ENCODE data around the gene SMDT1.

Gene SMDT1

DNA sequence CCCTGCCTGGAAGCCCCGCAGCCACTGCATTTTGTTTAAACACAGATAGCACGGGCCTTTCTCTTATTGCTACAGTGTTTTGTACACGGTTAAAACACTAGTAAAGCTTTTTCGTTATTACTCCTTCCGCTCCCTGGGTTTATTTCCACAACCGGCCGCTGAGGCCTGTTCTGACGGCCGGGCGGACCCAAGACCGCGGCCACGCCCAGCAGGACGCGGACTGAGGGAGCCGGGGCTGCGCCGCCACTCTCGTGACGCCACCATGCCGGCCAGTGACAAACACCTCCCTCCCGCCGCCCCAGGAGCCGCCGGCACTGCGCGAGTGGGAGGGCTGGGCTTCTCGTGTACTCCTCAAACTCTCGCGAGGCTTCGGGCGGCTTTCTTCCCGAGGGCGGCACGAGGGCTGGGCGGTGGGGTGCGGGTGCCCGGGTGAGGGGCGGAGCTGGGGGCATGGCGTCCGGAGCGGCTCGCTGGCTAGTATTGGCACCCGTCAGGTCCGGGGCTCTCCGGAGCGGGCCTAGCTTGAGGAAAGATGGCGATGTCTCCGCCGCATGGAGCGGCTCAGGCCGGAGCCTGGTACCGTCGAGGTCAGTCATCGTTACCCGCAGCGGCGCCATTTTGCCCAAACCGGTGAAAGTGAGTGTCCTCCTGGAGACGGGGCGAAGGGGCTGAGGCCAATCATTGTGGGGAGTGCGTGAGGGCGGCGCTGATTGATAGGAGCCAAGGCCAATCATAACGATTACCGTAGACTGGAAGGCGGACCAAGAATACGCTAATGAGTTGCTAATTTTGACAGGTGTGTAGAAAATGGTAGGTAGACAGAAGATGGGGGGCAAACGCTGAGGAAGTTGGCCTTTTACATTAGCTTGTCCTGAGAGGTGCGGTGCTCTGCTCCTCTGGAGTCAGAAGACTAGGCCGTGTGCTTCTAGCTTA is at the start of gene SMDT1 (continued):
- TF ChIP-seq, protein P1, sequence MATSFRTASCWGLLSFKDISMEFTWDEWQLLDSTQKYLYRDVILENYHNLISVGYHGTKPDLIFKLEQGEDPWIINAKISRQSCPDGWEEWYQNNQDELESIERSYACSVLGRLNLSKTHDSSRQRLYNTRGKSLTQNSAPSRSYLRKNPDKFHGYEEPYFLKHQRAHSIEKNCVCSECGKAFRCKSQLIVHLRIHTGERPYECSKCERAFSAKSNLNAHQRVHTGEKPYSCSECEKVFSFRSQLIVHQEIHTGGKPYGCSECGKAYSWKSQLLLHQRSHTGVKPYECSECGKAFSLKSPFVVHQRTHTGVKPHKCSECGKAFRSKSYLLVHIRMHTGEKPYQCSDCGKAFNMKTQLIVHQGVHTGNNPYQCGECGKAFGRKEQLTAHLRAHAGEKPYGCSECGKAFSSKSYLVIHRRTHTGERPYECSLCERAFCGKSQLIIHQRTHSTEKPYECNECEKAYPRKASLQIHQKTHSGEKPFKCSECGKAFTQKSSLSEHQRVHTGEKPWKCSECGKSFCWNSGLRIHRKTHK (tag by site-specific recombination; IDR thresholded peaks at IDR 0.05) = no peak
- no peak for TF ChIP-seq ZFP3 (tag by site-specific recombination; IDR thresholded peaks at IDR 0.05; ENCODE audit: low read depth)
- no peak for TF ChIP-seq ZNF221 (tag by site-specific recombination; IDR thresholded peaks at IDR 0.05; ENCODE audit: borderline replicate concordance)
- TF ChIP-seq REPIN1 (tag by site-specific recombination; IDR thresholded peaks at IDR 0.05; ENCODE audit: low read depth) = no peak
- TF ChIP-seq, protein P2, sequence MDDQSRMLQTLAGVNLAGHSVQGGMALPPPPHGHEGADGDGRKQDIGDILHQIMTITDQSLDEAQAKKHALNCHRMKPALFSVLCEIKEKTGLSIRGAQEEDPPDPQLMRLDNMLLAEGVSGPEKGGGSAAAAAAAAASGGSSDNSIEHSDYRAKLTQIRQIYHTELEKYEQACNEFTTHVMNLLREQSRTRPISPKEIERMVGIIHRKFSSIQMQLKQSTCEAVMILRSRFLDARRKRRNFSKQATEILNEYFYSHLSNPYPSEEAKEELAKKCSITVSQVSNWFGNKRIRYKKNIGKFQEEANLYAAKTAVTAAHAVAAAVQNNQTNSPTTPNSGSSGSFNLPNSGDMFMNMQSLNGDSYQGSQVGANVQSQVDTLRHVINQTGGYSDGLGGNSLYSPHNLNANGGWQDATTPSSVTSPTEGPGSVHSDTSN (CRISPR knock-in tag; IDR thresholded peaks at IDR 0.05) = peak; percentile 92
- no peak for TF ChIP-seq HOXD13 (CRISPR knock-in tag; IDR thresholded peaks at IDR 0.05; ENCODE audit: borderline replicate concordance)
- peak; percentile 87 for TF ChIP-seq KLF9 (tag by site-specific recombination; IDR thresholded peaks at IDR 0.05; ENCODE audit: low read depth)
- TF ChIP-seq ZNF561 (tag by site-specific recombination; IDR thresholded peaks at IDR 0.05; ENCODE audit: borderline replicate concordance) = no peak
- TF ChIP-seq ZBTB20 (tag by site-specific recombination; IDR thresholded peaks at IDR 0.05) = peak; percentile 93
- TF ChIP-seq SCRT1 (tag by site-specific recombination; IDR thresholded peaks at IDR 0.05; ENCODE audit: borderline replicate concordance) = no peak
- TF ChIP-seq GLI2 (tag by site-specific recombination; IDR thresholded peaks at IDR 0.05; ENCODE audit: borderline replicate concordance, low read depth) = no peak
- TF ChIP-seq, protein P3, sequence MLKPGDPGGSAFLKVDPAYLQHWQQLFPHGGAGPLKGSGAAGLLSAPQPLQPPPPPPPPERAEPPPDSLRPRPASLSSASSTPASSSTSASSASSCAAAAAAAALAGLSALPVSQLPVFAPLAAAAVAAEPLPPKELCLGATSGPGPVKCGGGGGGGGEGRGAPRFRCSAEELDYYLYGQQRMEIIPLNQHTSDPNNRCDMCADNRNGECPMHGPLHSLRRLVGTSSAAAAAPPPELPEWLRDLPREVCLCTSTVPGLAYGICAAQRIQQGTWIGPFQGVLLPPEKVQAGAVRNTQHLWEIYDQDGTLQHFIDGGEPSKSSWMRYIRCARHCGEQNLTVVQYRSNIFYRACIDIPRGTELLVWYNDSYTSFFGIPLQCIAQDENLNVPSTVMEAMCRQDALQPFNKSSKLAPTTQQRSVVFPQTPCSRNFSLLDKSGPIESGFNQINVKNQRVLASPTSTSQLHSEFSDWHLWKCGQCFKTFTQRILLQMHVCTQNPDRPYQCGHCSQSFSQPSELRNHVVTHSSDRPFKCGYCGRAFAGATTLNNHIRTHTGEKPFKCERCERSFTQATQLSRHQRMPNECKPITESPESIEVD (tag by site-specific recombination; IDR thresholded peaks at IDR 0.05) = no peak
- TF ChIP-seq ZNF529 (tag by site-specific recombination; IDR thresholded peaks at IDR 0.05; ENCODE audit: insufficient replicate concordance) = no peak
- TF ChIP-seq, protein P4, sequence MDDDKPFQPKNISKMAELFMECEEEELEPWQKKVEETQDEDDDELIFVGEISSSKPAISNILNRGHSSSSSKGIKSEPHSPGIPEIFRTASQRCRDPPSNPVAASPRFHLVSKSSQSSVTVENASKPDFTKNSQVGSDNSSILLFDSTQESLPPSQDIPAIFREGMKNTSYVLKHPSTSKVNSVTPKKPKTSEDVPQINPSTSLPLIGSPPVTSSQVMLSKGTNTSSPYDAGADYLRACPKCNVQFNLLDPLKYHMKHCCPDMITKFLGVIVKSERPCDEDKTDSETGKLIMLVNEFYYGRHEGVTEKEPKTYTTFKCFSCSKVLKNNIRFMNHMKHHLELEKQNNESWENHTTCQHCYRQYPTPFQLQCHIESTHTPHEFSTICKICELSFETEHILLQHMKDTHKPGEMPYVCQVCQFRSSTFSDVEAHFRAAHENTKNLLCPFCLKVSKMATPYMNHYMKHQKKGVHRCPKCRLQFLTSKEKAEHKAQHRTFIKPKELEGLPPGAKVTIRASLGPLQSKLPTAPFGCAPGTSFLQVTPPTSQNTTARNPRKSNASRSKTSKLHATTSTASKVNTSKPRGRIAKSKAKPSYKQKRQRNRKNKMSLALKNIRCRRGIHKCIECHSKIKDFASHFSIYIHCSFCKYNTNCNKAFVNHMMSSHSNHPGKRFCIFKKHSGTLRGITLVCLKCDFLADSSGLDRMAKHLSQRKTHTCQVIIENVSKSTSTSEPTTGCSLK (tag by site-specific recombination; IDR thresholded peaks at IDR 0.05) = no peak
- no peak for TF ChIP-seq ZNF549 (tag by site-specific recombination; IDR thresholded peaks at IDR 0.05)
- no peak for TF ChIP-seq ZNF624 (tag by site-specific recombination; IDR thresholded peaks at IDR 0.05)
- TF ChIP-seq, protein P5, sequence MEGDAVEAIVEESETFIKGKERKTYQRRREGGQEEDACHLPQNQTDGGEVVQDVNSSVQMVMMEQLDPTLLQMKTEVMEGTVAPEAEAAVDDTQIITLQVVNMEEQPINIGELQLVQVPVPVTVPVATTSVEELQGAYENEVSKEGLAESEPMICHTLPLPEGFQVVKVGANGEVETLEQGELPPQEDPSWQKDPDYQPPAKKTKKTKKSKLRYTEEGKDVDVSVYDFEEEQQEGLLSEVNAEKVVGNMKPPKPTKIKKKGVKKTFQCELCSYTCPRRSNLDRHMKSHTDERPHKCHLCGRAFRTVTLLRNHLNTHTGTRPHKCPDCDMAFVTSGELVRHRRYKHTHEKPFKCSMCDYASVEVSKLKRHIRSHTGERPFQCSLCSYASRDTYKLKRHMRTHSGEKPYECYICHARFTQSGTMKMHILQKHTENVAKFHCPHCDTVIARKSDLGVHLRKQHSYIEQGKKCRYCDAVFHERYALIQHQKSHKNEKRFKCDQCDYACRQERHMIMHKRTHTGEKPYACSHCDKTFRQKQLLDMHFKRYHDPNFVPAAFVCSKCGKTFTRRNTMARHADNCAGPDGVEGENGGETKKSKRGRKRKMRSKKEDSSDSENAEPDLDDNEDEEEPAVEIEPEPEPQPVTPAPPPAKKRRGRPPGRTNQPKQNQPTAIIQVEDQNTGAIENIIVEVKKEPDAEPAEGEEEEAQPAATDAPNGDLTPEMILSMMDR (tag by site-specific recombination; IDR thresholded peaks at IDR 0.05) = no peak
- TF ChIP-seq ZNF510 (tag by site-specific recombination; IDR thresholded peaks at IDR 0.05; ENCODE audit: insufficient replicate concordance) = no peak
- TF ChIP-seq ZBTB17 (tag by site-specific recombination; IDR thresholded peaks at IDR 0.05) = peak; percentile 68
- TF ChIP-seq ZNF335 (tag by site-specific recombination; conservative IDR thresholded peaks at IDR 0.05) = peak; percentile 87
- TF ChIP-seq ZNF248 (tag by site-specific recombination; IDR thresholded peaks at IDR 0.05) = no peak
- TF ChIP-seq SP7 (tag by site-specific recombination; IDR thresholded peaks at IDR 0.05) = peak; percentile 85; the same call in 1 of the 2 replicates
- TF ChIP-seq, protein P6, sequence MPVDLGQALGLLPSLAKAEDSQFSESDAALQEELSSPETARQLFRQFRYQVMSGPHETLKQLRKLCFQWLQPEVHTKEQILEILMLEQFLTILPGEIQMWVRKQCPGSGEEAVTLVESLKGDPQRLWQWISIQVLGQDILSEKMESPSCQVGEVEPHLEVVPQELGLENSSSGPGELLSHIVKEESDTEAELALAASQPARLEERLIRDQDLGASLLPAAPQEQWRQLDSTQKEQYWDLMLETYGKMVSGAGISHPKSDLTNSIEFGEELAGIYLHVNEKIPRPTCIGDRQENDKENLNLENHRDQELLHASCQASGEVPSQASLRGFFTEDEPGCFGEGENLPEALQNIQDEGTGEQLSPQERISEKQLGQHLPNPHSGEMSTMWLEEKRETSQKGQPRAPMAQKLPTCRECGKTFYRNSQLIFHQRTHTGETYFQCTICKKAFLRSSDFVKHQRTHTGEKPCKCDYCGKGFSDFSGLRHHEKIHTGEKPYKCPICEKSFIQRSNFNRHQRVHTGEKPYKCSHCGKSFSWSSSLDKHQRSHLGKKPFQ (tag by site-specific recombination; IDR thresholded peaks at IDR 0.05) = no peak
- TF ChIP-seq, protein P7, sequence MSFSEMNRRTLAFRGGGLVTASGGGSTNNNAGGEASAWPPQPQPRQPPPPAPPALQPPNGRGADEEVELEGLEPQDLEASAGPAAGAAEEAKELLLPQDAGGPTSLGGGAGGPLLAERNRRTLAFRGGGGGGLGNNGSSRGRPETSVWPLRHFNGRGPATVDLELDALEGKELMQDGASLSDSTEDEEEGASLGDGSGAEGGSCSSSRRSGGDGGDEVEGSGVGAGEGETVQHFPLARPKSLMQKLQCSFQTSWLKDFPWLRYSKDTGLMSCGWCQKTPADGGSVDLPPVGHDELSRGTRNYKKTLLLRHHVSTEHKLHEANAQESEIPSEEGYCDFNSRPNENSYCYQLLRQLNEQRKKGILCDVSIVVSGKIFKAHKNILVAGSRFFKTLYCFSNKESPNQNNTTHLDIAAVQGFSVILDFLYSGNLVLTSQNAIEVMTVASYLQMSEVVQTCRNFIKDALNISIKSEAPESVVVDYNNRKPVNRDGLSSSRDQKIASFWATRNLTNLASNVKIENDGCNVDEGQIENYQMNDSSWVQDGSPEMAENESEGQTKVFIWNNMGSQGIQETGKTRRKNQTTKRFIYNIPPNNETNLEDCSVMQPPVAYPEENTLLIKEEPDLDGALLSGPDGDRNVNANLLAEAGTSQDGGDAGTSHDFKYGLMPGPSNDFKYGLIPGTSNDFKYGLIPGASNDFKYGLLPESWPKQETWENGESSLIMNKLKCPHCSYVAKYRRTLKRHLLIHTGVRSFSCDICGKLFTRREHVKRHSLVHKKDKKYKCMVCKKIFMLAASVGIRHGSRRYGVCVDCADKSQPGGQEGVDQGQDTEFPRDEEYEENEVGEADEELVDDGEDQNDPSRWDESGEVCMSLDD (tag by site-specific recombination; IDR thresholded peaks at IDR 0.05) = peak; percentile 98
- no peak for TF ChIP-seq ZNF404 (tag by site-specific recombination; IDR thresholded peaks at IDR 0.05)
- no peak for TF ChIP-seq ZBTB1 (tag by site-specific recombination; IDR thresholded peaks at IDR 0.05)
